MM.1S (cell line): ENCODE data around the gene HELZ.
"Not testable (repeated sequence)": the region's sequence is repeated elsewhere in the genome, so short reads cannot be mapped to it uniquely, and the experiment has no call there.

ENCODE experiments used
- DNase-seq: peaks from one replicate; pipeline ENCODE4 v3.0.0-alpha.2; 2015
- H2AFZ ChIP-seq: fragments of 300-600 bp; sonication (generic); 2 replicates; pipeline ENCODE4 v1.6.0; 2016; ENCODE audit warnings: antibody characterized with exemption, low read length
- H3F3A ChIP-seq: fragments of 300-600 bp; sonication (generic); 2 replicates; pipeline ENCODE4 v1.6.1; 2016; ENCODE audit warnings: mild to moderate bottlenecking, antibody characterized with exemption, low read length, moderate library complexity, mixed read lengths; ENCODE audit not compliant: insufficient read depth
- H3K27ac ChIP-seq: fragments of 300-600 bp; sonication (generic); 2 replicates; pipeline ENCODE4 v1.5.1; 2016; ENCODE audit warnings: mild to moderate bottlenecking, low read length
- H3K27me3 ChIP-seq: fragments of 300-600 bp; sonication (generic); replicated peaks from 2 replicates; pipeline ENCODE4 v1.6.0; 2016; ENCODE audit warnings: low read length; ENCODE audit not compliant: insufficient read depth
- H3K36me3 ChIP-seq: fragments of 300-600 bp; sonication (generic); replicated peaks from 2 replicates; pipeline ENCODE4 v1.6.1; 2016; ENCODE audit warnings: mild to moderate bottlenecking, low read length, mixed read lengths; ENCODE audit not compliant: insufficient read depth
- H3K4me1 ChIP-seq: fragments of 300-600 bp; sonication (generic); 2 replicates; pipeline ENCODE4 v1.6.1; 2016; ENCODE audit warnings: low read length, mixed read lengths
- H3K4me2 ChIP-seq: fragments of 300-600 bp; sonication (generic); 2 replicates; pipeline ENCODE4 v1.6.0; 2016; ENCODE audit warnings: low read depth, low read length
- H3K4me3 ChIP-seq: fragments of 300-600 bp; sonication (generic); 2 replicates; pipeline ENCODE4 v1.5.1; 2016; ENCODE audit warnings: low read length, mixed read lengths
- H3K79me2 ChIP-seq: fragments of 300-600 bp; sonication (generic); 2 replicates; pipeline ENCODE4 v1.6.1; 2016; ENCODE audit warnings: mixed run types, low read length, mixed read lengths
- H3K9ac ChIP-seq: fragments of 300-600 bp; sonication (generic); 2 replicates; pipeline ENCODE4 v1.6.1; 2016; ENCODE audit warnings: low read length, mixed read lengths
- H3K9me2 ChIP-seq: fragments of 300-600 bp; sonication (generic); replicated peaks from 2 replicates; pipeline ENCODE4 v1.6.1; 2016; ENCODE audit warnings: mild to moderate bottlenecking, low read length, mixed read lengths; ENCODE audit not compliant: insufficient read depth
- H3K9me3 ChIP-seq: fragments of 300-600 bp; sonication (generic); replicated peaks from 2 replicates; pipeline ENCODE4 v1.6.1; 2016; ENCODE audit warnings: mild to moderate bottlenecking, low read length, mixed read lengths; ENCODE audit not compliant: insufficient read depth
- H4K20me1 ChIP-seq: fragments of 300-600 bp; sonication (generic); 2 replicates; pipeline ENCODE4 v1.6.1; 2016; ENCODE audit warnings: mild to moderate bottlenecking, low read length, moderate library complexity, mixed read lengths; ENCODE audit not compliant: insufficient read depth
- CTCF ChIP-seq: fragments of 300-600 bp; sonication (generic); IDR thresholded peaks from 2 replicates; pipeline ENCODE4 v1.5.1; 2016; ENCODE audit warnings: antibody characterized with exemption, low read length, mixed read lengths
- EZH2 ChIP-seq: fragments of 300-600 bp; sonication (generic); optimal IDR thresholded peaks from 2 replicates; pipeline ENCODE3; 2017; ENCODE audit warnings: low read depth, mild to moderate bottlenecking, antibody characterized with exemption, low read length, mixed read lengths
- EZH2phosphoT487 ChIP-seq: fragments of 300-600 bp; sonication (generic); IDR thresholded peaks from 2 replicates; pipeline ENCODE4 v1.6.1; 2018; ENCODE audit warnings: antibody characterized with exemption, low read length

The HELZ gene

GRCh38 chr17:67258821-67259468, 13.9 kb upstream of the HELZ start:
- Histone ChIP-seq H3K9me2 (no peaks in the 10 kb centered on the region), H3K79me2 (no peaks in the 10 kb centered on the region), H3F3A (peaks cover 20% of the 10 kb centered on the region), H4K20me1 (no peaks in the 10 kb centered on the region), H3K27ac (no peak overlapping the region), H2AFZ (no peak overlapping the region), H3K4me1 (peaks cover 24% of the 10 kb centered on the region), H3K4me3 (no peak overlapping the region), H3K9ac (no peak overlapping the region), H3K36me3 (no peaks in the 10 kb centered on the region), H3K4me2 (no peak overlapping the region), H3K27me3 (no peaks in the 10 kb centered on the region), H3K9me3 (no peaks in the 10 kb centered on the region)
- no peak for TF ChIP-seq EZH2
- no peak for TF ChIP-seq CTCF
- no peak for TF ChIP-seq EZH2phosphoT487
- DNase-seq = no peak

DNA sequence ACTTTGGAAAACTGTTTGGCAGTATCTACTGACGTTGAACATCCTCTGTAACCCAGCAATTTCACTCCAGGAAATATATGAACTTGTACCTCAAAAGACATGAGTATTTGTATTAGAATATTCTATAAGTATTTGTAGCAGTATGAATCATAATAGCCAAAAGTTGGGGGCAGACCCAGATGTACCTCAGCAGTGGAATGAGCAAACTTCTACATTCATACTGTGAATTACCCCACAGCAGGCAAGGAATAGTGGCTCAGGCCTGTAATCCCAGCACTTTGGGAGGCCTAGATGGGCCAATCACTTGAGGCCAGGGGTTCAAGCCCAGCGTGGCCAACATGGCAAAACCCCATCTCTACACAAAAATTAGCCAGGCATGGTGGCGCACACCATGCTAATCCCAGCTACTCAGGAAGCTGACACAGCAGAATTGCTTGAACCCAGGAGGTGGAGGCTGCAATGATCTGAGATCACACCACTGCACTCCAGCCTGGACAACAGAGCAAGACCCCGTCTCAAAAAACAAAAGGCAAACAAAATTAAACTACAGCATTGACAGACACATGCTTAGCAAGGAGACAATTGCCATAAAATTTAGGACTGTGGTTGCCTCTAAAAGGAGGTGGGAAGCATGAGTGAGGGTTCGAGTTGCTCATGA, 11.2 kb upstream of the HELZ start:
- Histone ChIP-seq H3K36me3 (no peaks in the 10 kb centered on the region), H3K9ac (no peak overlapping the region), H3K9me2 (no peaks in the 10 kb centered on the region), H3K27me3 (no peaks in the 10 kb centered on the region), H3K79me2 (no peaks in the 10 kb centered on the region), H3K27ac (no peak overlapping the region), H2AFZ (no peak overlapping the region), H3K9me3 (no peaks in the 10 kb centered on the region), H4K20me1 (no peaks in the 10 kb centered on the region), H3F3A (peaks cover 20% of the 10 kb centered on the region), H3K4me1 (peaks cover 24% of the 10 kb centered on the region), H3K4me2 (no peak overlapping the region), H3K4me3 (no peak overlapping the region)
- DNase-seq = no peak
- TF ChIP-seq CTCF (no peak), EZH2phosphoT487 (no peak), EZH2 (no peak)

- Histone ChIP-seq H3K79me2 (no peaks in the 10 kb centered on the region), H3K4me3 (no peak overlapping the region), H3F3A (peaks cover 8% of the 10 kb centered on the region), H3K27me3 (no peaks in the 10 kb centered on the region), H3K9ac (no peak overlapping the region), H2AFZ (no peak overlapping the region), H3K27ac (no peak overlapping the region), H3K36me3 (no peaks in the 10 kb centered on the region), H3K9me2 (no peaks in the 10 kb centered on the region), H3K9me3 (no peaks in the 10 kb centered on the region), H3K4me2 (no peak overlapping the region), H4K20me1 (no peaks in the 10 kb centered on the region), H3K4me1 (peaks cover 10% of the 10 kb centered on the region)
- no peak for TF ChIP-seq CTCF
- no peak for TF ChIP-seq EZH2
- no peak for TF ChIP-seq EZH2phosphoT487
- no peak for DNase-seq
These were observed 8.4 kb upstream of the HELZ start for GRCh38 chr17:67253384-67253783.

DNA sequence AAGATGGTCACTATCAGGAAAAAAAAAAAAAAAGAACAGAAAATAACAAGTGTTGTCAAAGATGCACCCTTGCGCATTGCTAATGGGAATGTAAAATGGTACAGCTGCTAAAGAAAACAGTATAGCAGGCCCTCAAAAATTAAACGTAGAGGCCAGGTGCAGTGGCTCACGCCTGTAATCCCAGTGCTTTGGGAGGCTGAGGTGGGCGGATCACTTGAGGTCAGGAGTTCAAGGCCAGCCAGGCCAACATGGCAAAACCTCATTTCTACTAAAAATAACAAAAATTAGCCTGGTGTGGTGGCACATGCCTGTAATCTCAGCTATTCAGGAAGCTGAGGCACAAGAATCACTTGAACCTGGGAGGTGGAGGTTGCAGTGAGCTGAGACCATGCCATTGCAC, 6.6 kb upstream of the HELZ start:
- not testable (repeated sequence) for H3K9me3 ChIP-seq, H3K4me1 ChIP-seq, H3K36me3 ChIP-seq, H3K9ac ChIP-seq, H3F3A ChIP-seq, H3K27me3 ChIP-seq, H3K9me2 ChIP-seq, H2AFZ ChIP-seq, H3K4me3 ChIP-seq, H3K79me2 ChIP-seq, H3K27ac ChIP-seq, H4K20me1 ChIP-seq, H3K4me2 ChIP-seq, DNase-seq
